GM18858 (cell line): ENCODE data around the gene RYR3.

Source experiments
- ATAC-seq: cut with Tn5 transposase; IDR thresholded peaks from one replicate; pipeline ENCODE4 v1.9.1; 2021; ENCODE audit not compliant: unreplicated experiment

RYR3 gene

DNA sequence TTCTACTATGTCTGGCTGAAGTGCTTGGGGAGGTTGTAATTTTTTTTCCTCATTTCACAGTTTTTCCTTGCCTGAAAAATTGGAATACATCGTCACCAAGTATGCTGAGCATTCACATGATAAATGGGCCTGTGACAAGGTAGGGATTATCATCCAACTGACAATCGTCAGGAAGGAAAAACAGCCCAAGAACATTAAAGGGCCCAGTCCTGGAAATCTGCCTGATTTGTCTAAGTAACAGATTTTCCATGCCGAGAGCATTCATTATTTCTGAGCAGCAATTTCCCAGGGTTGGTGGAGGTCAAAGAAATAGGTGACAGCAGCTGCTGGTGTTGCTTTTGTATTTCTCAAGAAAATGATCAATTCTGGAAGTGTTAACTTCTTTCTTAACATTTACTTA, 431.5 kb downstream of the RYR3 start:
- no peak for ATAC-seq

GRCh38 chr15:33742800-33743199, 432.0 kb downstream of the RYR3 start:
- ATAC-seq, result no peak

DNA sequence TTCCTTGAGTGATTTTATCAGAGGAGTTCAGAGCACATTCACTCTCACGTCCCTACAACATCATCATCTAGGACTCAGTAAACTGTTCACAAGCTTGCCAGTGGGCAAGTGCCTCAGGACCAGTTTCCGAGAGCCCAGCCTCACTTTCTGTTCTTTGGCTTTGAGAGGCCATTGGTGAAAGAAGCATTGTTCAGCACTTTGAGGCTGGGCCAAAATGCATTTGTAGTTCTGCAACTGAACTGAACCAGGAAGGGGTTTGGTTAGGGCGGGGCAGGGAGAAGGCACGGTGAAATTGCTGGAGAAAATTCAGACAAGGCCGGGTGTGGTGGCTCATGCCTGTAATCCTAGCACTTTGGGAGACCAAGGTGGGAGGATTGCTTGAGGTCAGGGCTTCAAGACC, 435.4 kb downstream of the RYR3 start:
- no peak for ATAC-seq

DNA sequence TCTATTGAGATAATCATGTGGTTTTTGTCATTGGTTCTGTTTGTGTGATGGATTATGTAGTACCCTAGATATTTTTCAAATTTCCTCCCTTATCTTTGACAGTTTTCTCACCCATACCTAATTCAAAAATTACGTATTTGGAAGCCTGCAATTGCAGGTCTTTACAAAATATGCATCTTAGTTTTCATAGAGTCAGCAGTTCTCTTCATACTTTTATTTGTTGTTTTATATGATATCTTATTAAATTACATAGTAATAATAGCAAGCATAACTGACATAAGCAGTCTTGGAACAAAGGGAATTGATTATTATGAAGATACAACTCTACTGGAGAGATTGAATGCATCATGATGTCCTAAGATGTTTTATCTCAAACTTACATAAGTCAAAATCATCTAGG, 442.2 kb downstream of the RYR3 start:
- ATAC-seq, result no peak

DNA sequence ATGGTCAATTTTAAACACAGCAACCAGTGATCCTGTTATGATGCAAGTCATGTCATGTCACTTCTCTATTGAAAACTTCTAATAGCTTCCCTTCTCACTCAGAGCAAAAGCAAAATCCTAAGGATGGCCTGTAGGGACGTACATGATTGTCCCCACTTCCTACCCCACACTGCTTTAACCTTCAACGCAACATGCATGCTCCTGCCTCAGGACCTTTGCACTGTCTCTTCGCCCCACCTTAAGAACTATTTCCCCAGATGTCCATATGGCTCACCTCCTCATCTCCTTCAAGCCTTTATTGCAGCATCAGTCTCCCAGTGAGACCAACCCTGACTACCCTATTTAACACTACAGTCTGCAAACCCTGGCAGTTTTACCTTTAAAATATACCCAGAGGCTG, 443.5 kb downstream of the RYR3 start:
- ATAC-seq, result no peak

DNA sequence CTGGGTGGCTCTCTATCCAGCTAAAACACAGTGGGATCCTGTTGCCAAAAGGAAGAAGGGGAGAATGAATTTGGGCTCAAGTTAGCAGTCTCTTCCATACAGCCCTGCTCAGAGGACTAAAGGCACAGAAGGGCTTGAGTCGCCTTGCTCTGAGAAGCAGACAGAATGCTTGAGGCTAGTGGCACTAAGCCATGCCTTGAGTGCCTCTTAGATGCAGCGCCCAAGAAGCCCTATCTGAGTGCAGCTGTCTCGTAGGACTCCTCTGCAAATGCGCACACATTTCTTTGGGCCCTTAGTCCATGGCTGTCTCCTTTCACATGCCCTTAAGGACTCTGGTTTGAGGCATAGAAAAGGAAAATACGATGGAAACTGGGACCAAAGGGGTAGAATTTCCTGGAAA, 446.2 kb downstream of the RYR3 start:
- ATAC-seq, result no peak

- ATAC-seq, result no peak
Observed at GRCh38 chr15:33757516-33758232, 446.9 kb downstream of the RYR3 start.

GRCh38 chr15:33766389-33766788, 455.6 kb downstream of the RYR3 start:
- no peak for ATAC-seq

GRCh38 chr15:33768670-33769190, 458.0 kb downstream of the RYR3 start:
- no peak for ATAC-seq

DNA sequence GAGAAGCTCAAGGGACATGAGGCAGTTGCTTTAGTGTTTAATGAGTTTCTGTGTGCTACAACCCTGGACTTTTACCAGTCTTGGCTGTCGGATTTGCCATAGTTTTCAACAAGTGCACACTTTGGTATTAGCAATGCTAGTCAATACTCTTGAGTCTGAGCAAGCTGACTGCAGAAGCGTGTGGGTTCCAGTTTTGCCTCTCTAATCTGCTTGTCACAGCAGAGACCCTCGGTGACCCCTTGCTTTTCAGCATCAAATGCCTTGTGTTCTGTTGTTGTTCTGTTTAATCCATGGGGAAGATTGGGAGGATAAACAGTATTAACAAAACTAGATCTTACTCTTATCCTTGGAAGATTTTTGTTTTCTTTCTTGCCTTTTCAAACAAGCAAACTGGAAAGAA, 463.2 kb downstream of the RYR3 start:
- ATAC-seq, result no peak

DNA sequence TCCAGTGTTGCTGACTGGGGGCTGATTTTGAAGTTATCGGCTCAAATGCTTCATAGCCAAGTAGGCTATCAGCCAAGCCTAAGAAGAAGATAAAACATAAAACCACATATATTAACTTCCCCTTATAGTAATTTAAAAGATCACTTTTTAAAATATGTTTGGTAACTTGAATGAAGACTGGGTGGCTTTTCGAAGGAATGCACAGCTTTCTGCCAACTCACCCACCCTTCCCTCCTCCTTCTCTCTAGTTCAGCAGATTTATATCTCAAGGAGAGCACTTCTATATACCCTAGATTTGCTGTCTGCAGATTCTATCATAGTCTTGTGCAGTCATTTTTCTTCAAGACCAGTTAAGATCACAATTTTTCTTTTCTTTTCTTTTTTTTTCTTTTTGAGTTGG, 468.1 kb downstream of the RYR3 start:
- no peak for ATAC-seq

DNA sequence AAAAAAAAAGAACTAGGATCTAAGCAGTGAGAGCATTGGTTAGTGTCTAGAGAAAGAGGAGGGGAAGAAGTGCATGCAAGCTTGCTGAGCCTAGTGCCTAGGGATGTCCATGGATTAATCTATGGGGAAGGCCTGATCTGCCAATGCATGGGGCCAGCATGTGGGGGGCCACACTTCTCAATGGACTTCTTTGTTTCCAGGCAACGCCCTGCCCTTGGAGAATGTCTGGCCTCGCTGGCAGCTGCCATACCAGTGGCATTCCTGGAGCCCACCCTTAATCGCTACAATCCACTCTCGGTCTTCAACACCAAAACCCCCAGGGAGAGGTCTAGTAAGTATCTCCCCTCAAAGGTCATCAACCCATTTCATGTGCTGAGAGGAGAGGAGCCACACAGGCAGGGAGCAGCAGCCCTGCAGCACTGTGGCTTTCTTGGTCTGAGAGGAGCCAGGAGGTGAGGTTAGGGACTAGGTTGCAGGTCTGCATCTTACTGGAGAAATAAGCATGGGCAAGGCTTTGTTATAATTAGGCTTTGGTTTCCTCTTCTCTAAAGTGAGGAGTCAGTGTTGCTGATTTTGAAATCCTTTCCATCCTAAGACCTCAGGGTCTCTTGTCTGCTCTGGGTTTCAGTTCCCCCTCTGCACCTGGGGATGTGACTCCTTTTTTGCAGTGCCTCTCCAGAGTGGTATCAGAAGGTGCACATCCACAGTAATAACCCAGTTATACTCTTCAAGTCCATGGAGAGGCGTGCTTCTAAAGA, 469.4 kb downstream of the RYR3 start:
- no peak for ATAC-seq

- no peak for ATAC-seq
Observed at GRCh38 chr15:33782966-33783365, 472.2 kb downstream of the RYR3 start.

DNA sequence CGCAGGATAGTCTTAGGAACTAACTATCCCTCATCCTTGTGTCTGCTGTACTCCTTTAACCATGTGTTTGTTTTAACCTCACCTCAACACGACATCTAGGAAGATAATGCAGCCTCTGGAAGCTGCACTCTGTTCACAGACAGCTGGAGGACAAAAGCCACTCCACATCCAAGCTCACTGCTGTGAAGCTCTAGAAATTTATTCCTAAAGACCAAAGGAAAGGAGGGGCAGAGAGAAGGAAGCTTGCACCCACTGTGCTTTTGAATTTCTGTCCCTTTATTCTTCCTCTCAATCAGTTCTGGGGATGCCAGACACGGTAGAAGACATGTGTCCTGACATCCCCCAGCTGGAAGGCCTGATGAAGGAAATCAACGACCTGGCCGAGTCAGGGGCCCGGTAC, 474.6 kb downstream of the RYR3 start:
- ATAC-seq, result no peak

GRCh38 chr15:33788906-33789540, 478.3 kb downstream of the RYR3 start:
- ATAC-seq, result no peak

GRCh38 chr15:33794453-33794852, 483.7 kb downstream of the RYR3 start:
- ATAC-seq, result no peak

DNA sequence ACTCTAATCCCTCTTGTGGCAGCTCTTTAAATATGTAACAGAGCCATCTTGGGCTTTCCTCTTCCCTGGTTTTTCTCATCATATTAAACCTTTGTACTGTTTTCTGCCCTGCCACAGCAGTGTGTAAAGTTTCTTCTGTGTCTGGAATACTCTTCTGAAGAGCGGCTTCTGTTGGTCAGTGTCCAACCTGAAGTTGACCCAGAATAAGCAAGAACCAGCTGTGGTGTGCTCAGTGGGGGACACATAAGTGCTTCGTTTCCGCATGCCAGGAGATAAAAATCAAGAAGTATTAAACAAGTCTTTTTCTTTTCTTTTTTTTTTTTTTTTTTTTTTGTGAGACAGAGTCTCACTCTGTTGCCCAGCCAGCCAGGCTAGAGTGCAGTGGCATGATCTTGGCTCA, 484.3 kb downstream of the RYR3 start:
- ATAC-seq, result no peak

DNA sequence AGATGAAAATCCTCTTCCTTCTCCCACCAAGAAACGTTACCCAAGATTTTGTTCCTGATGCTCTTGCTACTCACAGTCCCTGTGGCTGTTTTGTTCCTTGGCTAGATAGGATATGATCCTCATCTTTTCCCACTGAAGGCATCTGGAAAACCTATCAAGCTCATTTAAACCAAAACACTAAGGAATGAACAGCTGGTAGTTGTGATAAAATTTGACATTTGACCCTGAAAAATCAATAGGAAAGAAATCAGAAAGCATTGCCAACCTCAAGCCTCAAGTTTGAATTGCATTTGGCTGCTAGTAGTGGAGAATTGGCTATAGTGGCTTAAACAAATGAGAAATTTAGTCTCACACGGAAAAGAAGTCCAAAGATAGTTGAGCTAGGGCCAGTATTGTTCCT, 486.9 kb downstream of the RYR3 start:
- no peak for ATAC-seq

- ATAC-seq, result no peak
Observed at GRCh38 chr15:33801954-33802353, 491.2 kb downstream of the RYR3 start.

DNA sequence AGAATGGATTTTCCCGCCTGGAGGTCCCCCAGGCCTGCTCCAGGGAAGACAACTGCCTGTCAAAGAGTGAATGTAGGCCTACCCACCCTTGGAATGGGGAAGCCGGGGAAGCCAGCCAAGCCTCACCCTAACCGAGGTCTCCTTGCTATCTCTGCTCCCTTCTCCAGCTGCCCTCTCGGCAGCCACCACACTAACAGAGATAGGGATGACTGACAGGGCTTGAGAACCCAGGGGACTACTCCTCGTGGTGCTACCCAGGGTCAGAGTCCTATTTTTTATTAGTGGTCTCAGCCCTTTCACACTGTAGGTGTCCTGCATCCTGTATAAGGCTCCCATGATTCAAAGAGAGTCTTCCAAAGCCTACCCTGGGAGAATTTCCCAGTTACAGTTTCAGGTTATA, 496.9 kb downstream of the RYR3 start:
- ATAC-seq, result no peak

DNA sequence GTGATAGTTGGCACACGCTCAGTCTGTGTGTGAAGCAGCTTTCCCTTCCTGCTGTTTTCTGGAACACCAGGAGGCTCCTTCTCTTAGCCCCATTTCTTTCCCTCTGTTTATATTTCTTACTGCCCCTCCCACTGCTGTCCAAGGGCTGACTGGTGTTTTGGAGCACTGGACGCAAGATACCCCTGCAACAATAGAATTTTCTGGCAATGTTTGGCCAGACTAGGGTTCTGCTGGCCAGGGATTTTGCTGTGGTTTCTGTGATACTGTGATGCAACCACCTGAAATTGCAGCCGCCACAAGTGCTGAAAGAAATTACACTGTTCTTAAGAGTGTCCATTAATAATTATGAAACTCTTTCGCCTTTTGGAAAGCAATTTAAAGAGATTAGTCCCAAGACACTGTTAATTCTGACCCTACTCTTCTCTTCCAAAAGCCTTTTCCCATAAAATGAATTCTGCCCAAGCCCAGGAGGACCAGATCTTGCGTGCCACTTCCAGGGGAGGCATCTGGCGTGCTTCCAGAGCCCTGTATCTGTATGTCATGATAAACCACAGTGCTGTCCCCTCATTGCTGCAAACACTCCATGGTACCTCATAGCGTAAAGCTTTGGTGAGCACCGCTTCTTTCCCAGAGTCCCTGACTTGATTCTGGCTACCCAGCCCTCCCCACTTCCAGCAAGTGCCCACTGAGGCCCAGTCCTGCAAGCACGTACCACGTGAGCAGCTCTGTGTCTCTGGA, 498.1 kb downstream of the RYR3 start:
- ATAC-seq, result no peak
